Measurements from ENCODE around the gene PODXL2.

The PODXL2 gene

GRCh38 chr3:127669541-127670228, 40.7 kb downstream of the PODXL2 start:
- TF ChIP-seq CTCF (conservative IDR thresholded peaks at IDR 0.05; ENCODE audit: low read depth) = no peak
- DNase-seq (ENCODE audit: low spot score) = no peak
- ChIA-PET CTCF (no interaction called here), POLR2A (ENCODE audit: low non-redundant PET) (interaction anchor here (0.6 to 0.7 kb wide), 2 partner anchors 9 to 361 kb away, joined by 3 to 6 read pairs; no protein-coding TSS in a partner anchor)
- no peak overlapping the region for H3K27ac ChIP-seq

GRCh38 chr3:127670229-127670559, 41.2 kb downstream of the PODXL2 start:
- ChIA-PET CTCF (no interaction called here), POLR2A (ENCODE audit: low non-redundant PET) (interaction anchor here (0.6 to 0.7 kb wide), 3 partner anchors 9 to 1197 kb away, joined by 3 to 10 read pairs (median 6); no protein-coding TSS in a partner anchor)
- TF ChIP-seq CTCF (conservative IDR thresholded peaks at IDR 0.05; ENCODE audit: low read depth) = no peak
- DNase-seq (ENCODE audit: low spot score) = no peak
- peak overlapping the region; percentile 33; the same call in 1 of the 2 replicates for H3K27ac ChIP-seq

- no peak for TF ChIP-seq CTCF (conservative IDR thresholded peaks at IDR 0.05; ENCODE audit: low read depth)
- ChIA-PET CTCF (no interaction called here), POLR2A (ENCODE audit: low non-redundant PET) (interaction anchor here (0.5 to 0.6 kb wide), 2 partner anchors 13 to 1197 kb away, joined by 6 to 10 read pairs; no protein-coding TSS in a partner anchor)
Measured at GRCh38 chr3:127670761-127671522, 42.0 kb downstream of the PODXL2 start.

GRCh38 chr3:127671523-127672428, 42.8 kb downstream of the PODXL2 start:
- no peak for TF ChIP-seq CTCF (conservative IDR thresholded peaks at IDR 0.05; ENCODE audit: low read depth)
- ChIA-PET POLR2A (ENCODE audit: low non-redundant PET) (interaction anchor here (0.5 kb wide), 1 partner anchor 14 kb away, joined by 6 read pairs; no protein-coding TSS in a partner anchor), CTCF (interaction anchor here (0.8 kb wide), 1 partner anchor 396 kb away, joined by 3 read pairs; no protein-coding TSS in a partner anchor)
- peak overlapping the region; percentile 83 for H3K27ac ChIP-seq
- DNase-seq (ENCODE audit: low spot score) = no peak

More at GRCh38 chr3:127670761-127671522, 42.0 kb downstream of the PODXL2 start:
- no peak for DNase-seq (ENCODE audit: low spot score)
- peak overlapping the region; percentile 33; the same call in 1 of the 2 replicates for H3K27ac ChIP-seq

GRCh38 chr3:127672429-127673190, 43.6 kb downstream of the PODXL2 start, which contains the start of gene ABTB1:
ABTB1 (plus strand) TSS chr3:127672952; CDS start chr3:127673026, 74 bp downstream.
- TF ChIP-seq CTCF (conservative IDR thresholded peaks at IDR 0.05; ENCODE audit: low read depth) = no peak
- ChIA-PET CTCF (no interaction called here), POLR2A (ENCODE audit: low non-redundant PET) (interaction anchor here (0.6 kb wide), 1 partner anchor 82 kb away, joined by 7 read pairs; no protein-coding TSS in a partner anchor)
- H3K27ac ChIP-seq = peak within 1 kb of the TSS; percentile 83
- DNase-seq (ENCODE audit: low spot score) = peak; percentile 92
